Smooth muscle cell (in vitro differentiated cells): Measurements from ENCODE around the gene C1orf21. TPM values are rescaled to one million over a fixed set of nuclear protein-coding genes. Genes with fewer than 3 reads are reported as not detected.

Source experiments
- DNase-seq: peaks from one replicate; lab custom pipeline; 2025; ENCODE audit not compliant: unreplicated experiment; lab: John Stamatoyannopoulos, UW
- H2AFZ ChIP-seq: fragments of 200-600 bp; sonication (generic); 2 replicates; pipeline ENCODE4 v1.6.0; 2016; ENCODE audit warnings: antibody characterized with exemption, low read depth, mild to moderate bottlenecking
- H3F3A ChIP-seq: fragments of 200-600 bp; sonication (generic); 2 replicates; pipeline ENCODE4 v1.6.0; 2017; ENCODE audit warnings: antibody characterized with exemption, low read depth
- H3K27ac ChIP-seq: fragments of 200-600 bp; sonication (generic); 2 replicates; pipeline ENCODE4 v1.5.1; 2016; ENCODE audit warnings: low read depth, mild to moderate bottlenecking
- H3K27me3 ChIP-seq: fragments of 200-600 bp; sonication (generic); 2 replicates; pipeline ENCODE4 v1.6.1; 2016; ENCODE audit warnings: low read depth, mild to moderate bottlenecking
- H3K36me3 ChIP-seq: fragments of 200-600 bp; sonication (generic); 2 replicates; pipeline ENCODE4 v1.5.1; 2016; ENCODE audit warnings: low read depth
- H3K4me1 ChIP-seq: fragments of 200-600 bp; sonication (generic); 2 replicates; pipeline ENCODE4 v1.5.1; 2016; ENCODE audit warnings: low read depth
- H3K4me2 ChIP-seq: fragments of 200-600 bp; sonication (generic); 2 replicates; pipeline ENCODE4 v1.6.0; 2016; ENCODE audit warnings: mild to moderate bottlenecking
- H3K4me3 ChIP-seq: fragments of 200-600 bp; sonication (generic); 2 replicates; pipeline ENCODE4 v1.5.1; 2016; ENCODE audit warnings: mild to moderate bottlenecking
- H3K79me2 ChIP-seq: fragments of 200-600 bp; sonication (generic); 2 replicates; pipeline ENCODE4 v1.6.0; 2016; ENCODE audit warnings: low read depth, mild to moderate bottlenecking
- H3K9ac ChIP-seq: fragments of 200-600 bp; sonication (generic); 2 replicates; pipeline ENCODE4 v1.6.0; 2016; ENCODE audit warnings: low read depth
- H3K9me3 ChIP-seq: fragments of 200-600 bp; sonication (generic); replicated peaks from 2 replicates; pipeline ENCODE4 v1.5.1; 2016; ENCODE audit warnings: low read depth
- H4K20me1 ChIP-seq: fragments of 200-600 bp; sonication (generic); 2 replicates; pipeline ENCODE4 v1.6.0; 2016; ENCODE audit warnings: low read depth
- CTCF ChIP-seq: fragments of 200-600 bp; sonication (generic); IDR thresholded peaks from 2 replicates; pipeline ENCODE4 v1.5.1; 2017; ENCODE audit warnings: borderline replicate concordance, mild to moderate bottlenecking, antibody characterized with exemption; ENCODE audit not compliant: insufficient read depth, poor library complexity, severe bottlenecking
- whole genome bisulfite sequencing: methylation state at CpG from one replicate; pipeline ENCODE4 v1.1.7; 2016; ENCODE audit warnings: low lambda C conversion rate; 5-methylcytosine and 5-hydroxymethylcytosine counted together
- polyA plus RNA-seq: library from polyadenylated mRNA; unstranded; fragments of >200 nt; fragmentation: Nextera tagmentation; extraction: Ambion mirVana; gene quantifications from 2 replicates; pipeline ENCODE4 v1.2.1, GENCODE V29; 2016
- total RNA-seq: library from RNA; depleted of rRNA; stranded (reverse); fragments of >200 nt; gene quantifications from 2 replicates; pipeline ENCODE4 v1.2.3, GENCODE V29; 2014

C1orf21 gene
- total and polyA plus RNA-seq, 2 experiments from 2014 or later: 24.2 to 39.4 TPM

GRCh38 chr1:184462155-184462554 lies 75.3 kb downstream of the C1orf21 start:
- H3K27me3 ChIP-seq: no peaks in the 10 kb centered on the region
- no peak overlapping the region for H3K9ac ChIP-seq
- no peak overlapping the region for H3K4me2 ChIP-seq
- peaks cover 30% of the 10 kb centered on the region for H3K79me2 ChIP-seq
- H3K27ac ChIP-seq: no peak overlapping the region
- no peaks in the 10 kb centered on the region for H3K9me3 ChIP-seq
- H2AFZ ChIP-seq: no peak overlapping the region
- no peaks in the 10 kb centered on the region for H3F3A ChIP-seq
- peaks cover 10% of the 10 kb centered on the region for H4K20me1 ChIP-seq
- peaks cover 6% of the 10 kb centered on the region for H3K4me1 ChIP-seq
- WGBS: 93% methylated on average over 3 of the region's 3 CpGs
- DNase-seq: no peak
- H3K36me3 ChIP-seq: no peaks in the 10 kb centered on the region
- TF ChIP-seq CTCF: no peak
- no peak overlapping the region for H3K4me3 ChIP-seq

- Histone ChIP-seq H3K27ac (no peak overlapping the region), H3K9ac (no peak overlapping the region), H3F3A (no peaks in the 10 kb centered on the region), H3K4me2 (no peak overlapping the region), H4K20me1 (peaks cover 13% of the 10 kb centered on the region), H3K79me2 (peaks cover 23% of the 10 kb centered on the region), H2AFZ (no peak overlapping the region), H3K27me3 (no peaks in the 10 kb centered on the region), H3K4me1 (peaks cover 4% of the 10 kb centered on the region), H3K4me3 (no peak overlapping the region), H3K9me3 (no peaks in the 10 kb centered on the region), H3K36me3 (no peaks in the 10 kb centered on the region)
- TF ChIP-seq CTCF: no peak
- DNase-seq: no peak
- whole genome bisulfite sequencing: 92% methylated on average over 5 of the region's 5 CpGs
Measured at GRCh38 chr1:184462990-184463389, 76.2 kb downstream of the C1orf21 start.

GRCh38 chr1:184463680-184464079 lies 76.9 kb downstream of the C1orf21 start:
- no peak for DNase-seq
- no peak overlapping the region for H3K4me3 ChIP-seq
- H3K9ac ChIP-seq: no peak overlapping the region
- no peaks in the 10 kb centered on the region for H3K27me3 ChIP-seq
- no peak overlapping the region for H3K4me2 ChIP-seq
- 76% methylated on average over 1 of the region's 1 CpG for WGBS
- no peaks in the 10 kb centered on the region for H3F3A ChIP-seq
- no peak for TF ChIP-seq CTCF
- no peaks in the 10 kb centered on the region for H3K36me3 ChIP-seq
- H3K9me3 ChIP-seq: no peaks in the 10 kb centered on the region
- peaks cover 17% of the 10 kb centered on the region for H3K79me2 ChIP-seq
- no peak overlapping the region for H3K27ac ChIP-seq
- H3K4me1 ChIP-seq: peaks cover 4% of the 10 kb centered on the region
- peaks cover 15% of the 10 kb centered on the region for H4K20me1 ChIP-seq
- H2AFZ ChIP-seq: no peak overlapping the region

GRCh38 chr1:184464757-184465156 lies 77.9 kb downstream of the C1orf21 start:
- H3K4me3 ChIP-seq: no peak overlapping the region
- H3F3A ChIP-seq: no peaks in the 10 kb centered on the region
- 94% methylated on average over 4 of the region's 4 CpGs for WGBS
- no peak overlapping the region for H2AFZ ChIP-seq
- no peaks in the 10 kb centered on the region for H3K9me3 ChIP-seq
- no peak for DNase-seq
- H3K4me1 ChIP-seq: peaks cover 4% of the 10 kb centered on the region
- peaks cover 19% of the 10 kb centered on the region for H4K20me1 ChIP-seq
- no peaks in the 10 kb centered on the region for H3K27me3 ChIP-seq
- H3K9ac ChIP-seq: no peak overlapping the region
- no peak overlapping the region for H3K4me2 ChIP-seq
- peaks cover 21% of the 10 kb centered on the region for H3K79me2 ChIP-seq
- no peak overlapping the region for H3K27ac ChIP-seq
- no peak for TF ChIP-seq CTCF
- no peaks in the 10 kb centered on the region for H3K36me3 ChIP-seq
